Measurements from ENCODE around the gene BTAF1. TPM values are rescaled to one million over a fixed set of nuclear protein-coding genes. Genes with fewer than 3 reads are reported as not detected.

The BTAF1 gene
- total and polyA plus RNA-seq, 10 of the 15 experiments (the other 5 are each of a cell fraction or from before 2014, with no cell fraction given), result 11.8 to 157 (median 55.5) TPM

DNA sequence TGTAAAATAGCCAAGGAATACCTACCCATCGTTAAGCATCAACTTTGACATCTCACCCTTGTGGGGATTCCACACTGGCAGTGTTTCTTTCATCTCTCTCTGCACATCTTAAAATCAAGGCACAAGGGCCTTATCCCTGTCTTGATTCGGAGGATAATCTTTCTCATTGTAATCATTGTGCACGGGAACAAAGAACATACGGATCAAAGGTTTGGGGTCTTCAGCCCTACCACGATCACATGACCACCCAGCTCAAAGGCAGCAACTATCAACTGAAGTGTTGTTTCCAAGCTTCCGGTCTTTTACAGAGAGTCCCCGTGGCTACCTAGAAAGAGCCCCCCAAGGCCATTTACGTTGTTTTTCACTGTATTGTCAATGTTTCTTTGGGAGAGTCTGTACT, 26.1 kb upstream of the BTAF1 start:
- ChIA-PET POLR2A (no interaction called here), RAD21 (ENCODE audit: unreplicated experiment) (no interaction called here), SMC1A (ENCODE audit: uncharacterized antibody, unreplicated experiment) (no interaction called here), CTCF (no interaction called here)
- Histone ChIP-seq H3K4me1 (ENCODE audit: control insufficient read depth, insufficient read depth, low read length) (no peaks in the 10 kb centered on the region; the same call in 1 of the 2 replicates), H3K9ac (ENCODE audit: control insufficient read depth, insufficient read depth, low read length) (no peak overlapping the region), H4K20me1 (ENCODE audit: control insufficient read depth, insufficient read depth) (no peaks in the 10 kb centered on the region), H3K27ac (ENCODE audit: control insufficient read depth, insufficient read depth) (no peak overlapping the region), H3K79me2 (ENCODE audit: control insufficient read depth, insufficient read depth, low read length) (no peaks in the 10 kb centered on the region), H3K9me3 (replicated peaks; ENCODE audit: control insufficient read depth, insufficient read depth, low read length) (no peaks in the 10 kb centered on the region), H3K27me3 (replicated peaks in 1 of 2; ENCODE audit: control insufficient read depth in 2 of 2, insufficient read depth in 2 of 2, low read length in 1 of 2) (no peaks in the 10 kb centered on the region), H3K4me2 (ENCODE audit: control insufficient read depth, insufficient read depth) (no peak overlapping the region), H3K4me3 (no peak overlapping the region), H3K36me3 (ENCODE audit: control insufficient read depth in 2 of 2, insufficient read depth in 2 of 2, low read length in 1 of 2) (no peaks in the 10 kb centered on the region), H2AFZ (ENCODE audit: control insufficient read depth, low read depth, low read length) (no peak overlapping the region)
- BruUV-seq (replicated peaks), result no TSS peak
- FAIRE-seq (no peak), DNase-seq (ENCODE audit: low read depth, low spot score) (no peak), ATAC-seq (no peak)
- WGBS (ENCODE audit: insufficient coverage, insufficient replicate concordance, low lambda C conversion rate, missing lambda C conversion rate), result 45% methylated on average over 8 of the region's 8 CpGs
- TF ChIP-seq ZNF384 (IDR thresholded peaks at IDR 0.05; ENCODE audit: borderline replicate concordance, low read depth, low read length) (no peak), NR2C1 (IDR thresholded peaks at IDR 0.05) (no peak), KDM1A (IDR thresholded peaks at IDR 0.05; ENCODE audit: borderline replicate concordance) (no peak), POLR2A (IDR thresholded peaks at IDR 0.05; ENCODE audit: low read depth, low read length) (no peak)
- TF ChIP-seq, protein P1, sequence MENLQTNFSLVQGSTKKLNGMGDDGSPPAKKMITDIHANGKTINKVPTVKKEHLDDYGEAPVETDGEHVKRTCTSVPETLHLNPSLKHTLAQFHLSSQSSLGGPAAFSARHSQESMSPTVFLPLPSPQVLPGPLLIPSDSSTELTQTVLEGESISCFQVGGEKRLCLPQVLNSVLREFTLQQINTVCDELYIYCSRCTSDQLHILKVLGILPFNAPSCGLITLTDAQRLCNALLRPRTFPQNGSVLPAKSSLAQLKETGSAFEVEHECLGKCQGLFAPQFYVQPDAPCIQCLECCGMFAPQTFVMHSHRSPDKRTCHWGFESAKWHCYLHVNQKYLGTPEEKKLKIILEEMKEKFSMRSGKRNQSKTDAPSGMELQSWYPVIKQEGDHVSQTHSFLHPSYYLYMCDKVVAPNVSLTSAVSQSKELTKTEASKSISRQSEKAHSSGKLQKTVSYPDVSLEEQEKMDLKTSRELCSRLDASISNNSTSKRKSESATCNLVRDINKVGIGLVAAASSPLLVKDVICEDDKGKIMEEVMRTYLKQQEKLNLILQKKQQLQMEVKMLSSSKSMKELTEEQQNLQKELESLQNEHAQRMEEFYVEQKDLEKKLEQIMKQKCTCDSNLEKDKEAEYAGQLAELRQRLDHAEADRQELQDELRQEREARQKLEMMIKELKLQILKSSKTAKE (IDR thresholded peaks at IDR 0.05; ENCODE audit: low read depth, poor library complexity, severe bottlenecking), result no peak
- TF ChIP-seq, protein P2, sequence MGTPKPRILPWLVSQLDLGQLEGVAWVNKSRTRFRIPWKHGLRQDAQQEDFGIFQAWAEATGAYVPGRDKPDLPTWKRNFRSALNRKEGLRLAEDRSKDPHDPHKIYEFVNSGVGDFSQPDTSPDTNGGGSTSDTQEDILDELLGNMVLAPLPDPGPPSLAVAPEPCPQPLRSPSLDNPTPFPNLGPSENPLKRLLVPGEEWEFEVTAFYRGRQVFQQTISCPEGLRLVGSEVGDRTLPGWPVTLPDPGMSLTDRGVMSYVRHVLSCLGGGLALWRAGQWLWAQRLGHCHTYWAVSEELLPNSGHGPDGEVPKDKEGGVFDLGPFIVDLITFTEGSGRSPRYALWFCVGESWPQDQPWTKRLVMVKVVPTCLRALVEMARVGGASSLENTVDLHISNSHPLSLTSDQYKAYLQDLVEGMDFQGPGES (IDR thresholded peaks at IDR 0.05), result no peak
- TF ChIP-seq, protein P3, sequence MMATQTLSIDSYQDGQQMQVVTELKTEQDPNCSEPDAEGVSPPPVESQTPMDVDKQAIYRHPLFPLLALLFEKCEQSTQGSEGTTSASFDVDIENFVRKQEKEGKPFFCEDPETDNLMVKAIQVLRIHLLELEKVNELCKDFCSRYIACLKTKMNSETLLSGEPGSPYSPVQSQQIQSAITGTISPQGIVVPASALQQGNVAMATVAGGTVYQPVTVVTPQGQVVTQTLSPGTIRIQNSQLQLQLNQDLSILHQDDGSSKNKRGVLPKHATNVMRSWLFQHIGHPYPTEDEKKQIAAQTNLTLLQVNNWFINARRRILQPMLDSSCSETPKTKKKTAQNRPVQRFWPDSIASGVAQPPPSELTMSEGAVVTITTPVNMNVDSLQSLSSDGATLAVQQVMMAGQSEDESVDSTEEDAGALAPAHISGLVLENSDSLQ (IDR thresholded peaks at IDR 0.05), result no peak
- in situ Hi-C loops (cut with MboI), result no loop called here
- intact Hi-C loops (cut with micrococcal nuclease; ENCODE audit: unreplicated experiment), result no loop called here

All from GM12878 (cell line).